ENCODE measurements around the gene KPNA3. TPM values are rescaled to one million over a fixed set of nuclear protein-coding genes. Genes with fewer than 3 reads are reported as not detected.

The KPNA3 gene
- polyA plus RNA-seq, 1 donor from 2014 or later: 41.7 TPM

- Histone ChIP-seq H3K79me2 (replicated peaks; ENCODE audit: insufficient read depth, low read length) (no peaks in the 10 kb centered on the region), H3K27ac (ENCODE audit: low read length) (no peak overlapping the region), H3K4me3 (ENCODE audit: low read length) (no peak overlapping the region), H3K27me3 (ENCODE audit: insufficient read depth, low read depth, low read length) (no peaks in the 10 kb centered on the region), H3K36me3 (ENCODE audit: insufficient read depth, low read length) (peaks cover 7% of the 10 kb centered on the region), H3K4me2 (ENCODE audit: low read length) (no peak overlapping the region), H3K9me3 (ENCODE audit: low read length) (no peaks in the 10 kb centered on the region), H4K20me1 (ENCODE audit: insufficient read depth) (no peaks in the 10 kb centered on the region), H3F3A (ENCODE audit: insufficient read depth, low read length, poor library complexity, severe bottlenecking) (no peaks in the 10 kb centered on the region), H2AFZ (ENCODE audit: low read depth, low read length) (no peak overlapping the region), H3K9me2 (ENCODE audit: insufficient read depth, low read length) (no peaks in the 10 kb centered on the region), H3K9ac (ENCODE audit: low read length) (no peak overlapping the region)
- TF ChIP-seq EP300 (conservative IDR thresholded peaks at IDR 0.05; ENCODE audit: poor library complexity, severe bottlenecking): no peak
- TF ChIP-seq EZH2 (IDR thresholded peaks at IDR 0.05; ENCODE audit: borderline replicate concordance, insufficient read depth, low read length, poor library complexity, severe bottlenecking): no peak
- no peak for TF ChIP-seq SMC3 (conservative IDR thresholded peaks at IDR 0.05; ENCODE audit: poor library complexity)
- TF ChIP-seq MXI1 (conservative IDR thresholded peaks at IDR 0.05; ENCODE audit: poor library complexity, severe bottlenecking): no peak
- no peak for TF ChIP-seq REST (IDR thresholded peaks at IDR 0.05; ENCODE audit: borderline replicate concordance)
Observed at GRCh38 chr13:49733181-49733951, 59.1 kb downstream of the KPNA3 start.

- Histone ChIP-seq H2AFZ (ENCODE audit: low read depth, low read length) (no peak overlapping the region), H3F3A (ENCODE audit: insufficient read depth, low read length, poor library complexity, severe bottlenecking) (no peaks in the 10 kb centered on the region), H3K79me2 (replicated peaks; ENCODE audit: insufficient read depth, low read length) (no peaks in the 10 kb centered on the region), H3K9me2 (ENCODE audit: insufficient read depth, low read length) (no peaks in the 10 kb centered on the region), H3K27me3 (ENCODE audit: insufficient read depth, low read depth, low read length) (no peaks in the 10 kb centered on the region), H3K4me3 (ENCODE audit: low read length) (no peak overlapping the region), H3K36me3 (ENCODE audit: insufficient read depth, low read length) (peaks cover 7% of the 10 kb centered on the region), H3K9ac (ENCODE audit: low read length) (no peak overlapping the region), H3K4me2 (ENCODE audit: low read length) (no peak overlapping the region), H3K27ac (ENCODE audit: low read length) (no peak overlapping the region), H4K20me1 (ENCODE audit: insufficient read depth) (no peaks in the 10 kb centered on the region), H3K9me3 (ENCODE audit: low read length) (no peaks in the 10 kb centered on the region)
- TF ChIP-seq RAD21 (conservative IDR thresholded peaks at IDR 0.05): no peak
Observed at GRCh38 chr13:49731766-49732165, 60.7 kb downstream of the KPNA3 start.

GRCh38 chr13:49716615-49717014 is 75.9 kb downstream of the KPNA3 start:
- peaks cover 11% of the 10 kb centered on the region for H3K36me3 ChIP-seq (ENCODE audit: insufficient read depth, low read length)
- no peaks in the 10 kb centered on the region for H4K20me1 ChIP-seq (ENCODE audit: insufficient read depth)
- H3K9me2 ChIP-seq (ENCODE audit: insufficient read depth, low read length): no peaks in the 10 kb centered on the region
- no peaks in the 10 kb centered on the region for H3K27me3 ChIP-seq (ENCODE audit: insufficient read depth, low read depth, low read length)
- H3K9me3 ChIP-seq (ENCODE audit: low read length): peaks cover 4% of the 10 kb centered on the region
- no peak overlapping the region for H3K4me3 ChIP-seq (ENCODE audit: low read length)
- no peaks in the 10 kb centered on the region for H3K79me2 ChIP-seq (replicated peaks; ENCODE audit: insufficient read depth, low read length)
- H2AFZ ChIP-seq (ENCODE audit: low read depth, low read length): no peak overlapping the region
- H3K4me2 ChIP-seq (ENCODE audit: low read length): no peak overlapping the region
- H3F3A ChIP-seq (ENCODE audit: insufficient read depth, low read length, poor library complexity, severe bottlenecking): no peaks in the 10 kb centered on the region
- no peak overlapping the region for H3K27ac ChIP-seq (ENCODE audit: low read length)
- no peak for TF ChIP-seq TAF1 (IDR thresholded peaks at IDR 0.05; ENCODE audit: low read depth)
- no peak for TF ChIP-seq REST (IDR thresholded peaks at IDR 0.05; ENCODE audit: borderline replicate concordance)
- no peak for TF ChIP-seq POLR2AphosphoS5 (IDR thresholded peaks at IDR 0.05)
- TF ChIP-seq CTCF (IDR thresholded peaks at IDR 0.05; ENCODE audit: poor library complexity, severe bottlenecking): no peak
- no peak for TF ChIP-seq MXI1 (conservative IDR thresholded peaks at IDR 0.05; ENCODE audit: poor library complexity, severe bottlenecking)
- no peak for TF ChIP-seq EP300 (conservative IDR thresholded peaks at IDR 0.05; ENCODE audit: poor library complexity, severe bottlenecking)
- TF ChIP-seq EZH2 (IDR thresholded peaks at IDR 0.05; ENCODE audit: borderline replicate concordance, insufficient read depth, low read length, poor library complexity, severe bottlenecking): no peak
- no peak for TF ChIP-seq RAD21 (conservative IDR thresholded peaks at IDR 0.05)
- TF ChIP-seq SMC3 (conservative IDR thresholded peaks at IDR 0.05; ENCODE audit: poor library complexity): no peak
- no peak overlapping the region for H3K9ac ChIP-seq (ENCODE audit: low read length)
